Stimulated activated CD8-positive, alpha-beta memory T cell treated with anti-CD3 and anti-CD28 coated beads, Interleukin-12 subunit alpha, Interleukin-12 subunit beta, amount 100 ng/mL, for 24 hours (primary cell): Measurements from ENCODE around the gene MAP2K3.
A peak's percentile ranks its signal among the peaks of the same experiment; 100 is the strongest.

Experiments
- DNase-seq: peaks from one replicate; pipeline ENCODE4 v3.0.0-alpha.2; 2020; ENCODE audit errors: extremely low read depth

The MAP2K3 gene

GRCh38 chr17:21284319-21285163, at the start of gene MAP2K3:
Gene MAP2K3 (plus strand): TSS chr17:21284711. CDS start chr17:21284921, 210 bp downstream.
- DNase-seq, result peak; percentile 95

- no peak for DNase-seq
Observed at GRCh38 chr17:21235921-21236320, 48.6 kb upstream of the MAP2K3 start.

- DNase-seq, result no peak
Observed at GRCh38 chr17:21239680-21240368, 44.7 kb upstream of the MAP2K3 start.

GRCh38 chr17:21240369-21241055, 44.0 kb upstream of the MAP2K3 start:
- DNase-seq, result no peak

GRCh38 chr17:21241564-21241963, 42.9 kb upstream of the MAP2K3 start:
- DNase-seq, result no peak

GRCh38 chr17:21242026-21242697, 42.3 kb upstream of the MAP2K3 start:
- no peak for DNase-seq

- no peak for DNase-seq
Observed at GRCh38 chr17:21242780-21243515, 41.6 kb upstream of the MAP2K3 start.

- DNase-seq, result no peak
Observed at GRCh38 chr17:21243516-21244303, 40.8 kb upstream of the MAP2K3 start.

- no peak for DNase-seq
Observed at GRCh38 chr17:21245639-21246084, 38.8 kb upstream of the MAP2K3 start.

GRCh38 chr17:21246698-21247097, 37.8 kb upstream of the MAP2K3 start:
- DNase-seq, result no peak

- no peak for DNase-seq
Observed at GRCh38 chr17:21247552-21248258, 36.8 kb upstream of the MAP2K3 start.

- DNase-seq, result no peak
Observed at GRCh38 chr17:21248500-21248899, 36.0 kb upstream of the MAP2K3 start.

- no peak for DNase-seq
Observed at GRCh38 chr17:21249086-21249795, 35.3 kb upstream of the MAP2K3 start.

- no peak for DNase-seq
Observed at GRCh38 chr17:21249920-21250703, 34.4 kb upstream of the MAP2K3 start.

GRCh38 chr17:21250854-21251253, 33.7 kb upstream of the MAP2K3 start:
- DNase-seq, result no peak

GRCh38 chr17:21251337-21252010, 33.0 kb upstream of the MAP2K3 start:
- no peak for DNase-seq

- DNase-seq, result no peak
Observed at GRCh38 chr17:21252289-21252795, 32.2 kb upstream of the MAP2K3 start.
